CD4-positive, alpha-beta T cell treated with Interleukin-6 for 4 hours (primary cell): Measurements from ENCODE around the gene ZNF524.

Source experiments
- DNase-seq: peaks from one replicate; pipeline ENCODE4 v3.0.0-alpha.2; 2020; ENCODE audit warnings: mixed read lengths

Gene ZNF524

DNA sequence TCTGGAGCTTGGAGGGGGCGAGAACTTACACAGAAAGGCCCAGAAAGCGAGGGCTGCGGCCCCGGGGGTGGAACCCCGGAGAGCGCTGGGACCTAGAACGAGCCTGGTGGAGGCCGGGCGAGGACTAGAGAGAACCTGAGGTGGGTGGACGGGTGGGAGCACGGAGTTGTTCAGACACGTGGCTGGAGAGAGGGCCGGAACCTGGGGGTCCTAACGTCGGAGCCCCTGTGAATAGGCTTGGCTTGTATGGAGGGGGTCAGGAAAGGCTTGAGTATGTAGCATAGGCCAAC is 43.7 kb downstream of the ZNF524 start:
- DNase-seq = no peak

DNA sequence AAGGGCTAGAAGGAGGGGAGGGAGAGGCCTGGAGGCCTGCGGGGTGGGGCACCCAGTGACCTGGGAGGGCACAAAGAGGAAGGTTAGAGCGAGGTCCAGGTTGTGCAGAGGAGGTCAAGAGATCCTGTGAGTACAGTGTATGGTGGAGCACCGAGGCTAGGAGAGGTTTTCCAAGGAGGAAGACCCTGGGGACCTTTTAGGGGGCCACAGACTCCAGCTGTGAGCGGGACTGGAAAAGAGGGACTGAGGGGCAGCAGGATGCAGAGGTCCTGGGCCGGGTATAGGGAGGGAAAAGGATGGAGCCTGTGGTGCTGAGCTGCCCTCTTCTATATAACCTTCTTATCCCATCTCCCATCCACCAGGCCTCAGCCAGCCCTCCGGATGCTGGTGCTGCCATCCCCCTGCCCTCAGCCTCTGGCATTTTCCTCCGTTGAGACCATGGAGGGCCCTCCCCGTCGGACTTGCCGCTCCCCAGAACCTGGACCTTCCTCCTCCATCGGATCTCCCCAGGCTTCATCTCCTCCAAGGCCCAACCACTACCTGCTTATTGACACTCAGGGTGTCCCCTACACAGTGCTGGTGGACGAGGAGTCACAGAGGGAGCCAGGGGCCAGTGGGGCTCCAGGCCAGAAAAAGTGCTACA is 44.2 kb downstream of the ZNF524 start:
- no peak for DNase-seq

DNA sequence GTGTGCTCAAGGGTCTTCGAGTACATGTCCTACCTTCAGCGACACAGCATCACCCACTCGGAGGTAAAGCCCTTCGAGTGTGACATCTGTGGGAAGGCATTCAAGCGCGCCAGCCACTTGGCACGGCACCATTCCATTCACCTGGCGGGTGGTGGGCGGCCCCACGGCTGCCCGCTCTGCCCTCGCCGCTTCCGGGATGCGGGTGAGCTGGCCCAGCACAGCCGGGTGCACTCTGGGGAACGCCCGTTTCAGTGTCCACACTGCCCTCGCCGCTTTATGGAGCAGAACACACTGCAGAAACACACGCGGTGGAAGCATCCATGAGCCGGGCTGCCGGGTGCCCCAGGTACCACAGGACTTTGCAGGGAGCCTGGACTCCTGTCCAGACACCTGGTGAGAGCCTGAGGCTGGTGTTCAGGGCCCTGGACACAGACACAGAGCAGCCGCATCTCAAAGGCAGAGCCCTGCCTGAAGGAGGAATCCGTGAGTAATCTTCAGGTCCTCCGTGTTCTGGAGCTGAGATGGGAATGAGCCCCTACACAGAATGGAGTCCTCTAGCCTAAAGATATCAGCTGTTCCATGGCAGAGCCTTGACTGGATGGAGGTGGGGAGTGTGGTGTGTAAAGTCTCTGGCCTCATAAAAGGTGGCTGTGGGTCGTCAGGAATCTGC is 44.9 kb downstream of the ZNF524 start:
- no peak for DNase-seq

DNA sequence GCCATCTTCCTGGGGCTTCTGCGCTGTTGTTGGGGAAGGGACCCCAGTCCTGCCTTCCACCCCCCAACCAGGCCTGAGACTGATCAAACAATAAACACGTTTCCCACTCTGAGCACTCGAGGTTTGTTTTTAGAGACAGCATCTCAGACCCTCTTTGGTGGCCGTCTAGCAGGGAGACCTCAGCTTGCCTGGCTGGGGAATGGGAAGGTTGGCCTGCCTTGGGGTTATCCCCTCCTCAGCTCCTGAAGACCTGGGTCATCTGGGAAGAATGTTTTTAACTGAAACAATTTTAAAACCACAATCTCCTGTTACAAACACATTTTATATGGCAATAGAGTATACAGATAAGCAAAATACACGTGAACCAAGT is 45.4 kb downstream of the ZNF524 start:
- DNase-seq = no peak

DNA sequence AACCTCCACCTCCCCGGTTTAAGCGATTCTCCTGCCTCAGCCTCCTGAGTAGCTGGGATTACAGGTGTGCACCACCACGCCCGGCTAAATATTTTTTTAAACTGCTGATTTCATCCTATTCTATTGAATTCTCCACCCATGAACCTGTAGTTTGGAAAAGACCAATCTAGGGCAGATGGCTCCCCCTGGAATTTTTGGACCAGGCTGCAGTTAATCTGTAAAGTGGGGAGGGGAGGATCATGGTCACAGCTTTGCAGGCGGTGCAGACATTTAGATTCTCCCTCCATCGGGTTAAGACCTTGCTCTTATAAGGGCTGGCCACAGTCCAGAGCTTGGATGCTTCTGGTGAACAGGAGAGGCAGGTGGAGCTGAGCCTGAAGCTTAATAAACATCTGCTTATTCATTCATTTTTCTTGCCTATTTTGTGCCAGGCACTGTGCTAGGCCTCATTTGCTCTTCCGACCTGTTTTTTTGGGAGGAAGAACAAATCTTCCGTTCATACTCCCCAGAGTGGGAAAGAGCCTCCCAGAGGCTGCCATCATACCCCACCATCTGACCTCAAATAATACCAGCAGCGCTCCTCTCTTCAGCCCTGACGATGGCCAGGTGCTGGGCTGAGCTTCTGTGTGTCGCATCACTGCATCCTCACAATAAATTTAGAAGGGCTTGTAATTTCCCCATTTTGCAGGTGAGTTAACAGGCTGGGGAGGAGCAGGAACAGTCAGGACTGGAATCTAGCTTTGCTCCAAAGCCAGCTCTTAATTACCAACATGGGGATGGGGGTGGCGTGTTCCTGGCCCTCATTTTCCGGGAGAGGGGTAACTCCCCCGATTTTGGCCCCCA is 47.0 kb downstream of the ZNF524 start:
- no peak for DNase-seq

DNA sequence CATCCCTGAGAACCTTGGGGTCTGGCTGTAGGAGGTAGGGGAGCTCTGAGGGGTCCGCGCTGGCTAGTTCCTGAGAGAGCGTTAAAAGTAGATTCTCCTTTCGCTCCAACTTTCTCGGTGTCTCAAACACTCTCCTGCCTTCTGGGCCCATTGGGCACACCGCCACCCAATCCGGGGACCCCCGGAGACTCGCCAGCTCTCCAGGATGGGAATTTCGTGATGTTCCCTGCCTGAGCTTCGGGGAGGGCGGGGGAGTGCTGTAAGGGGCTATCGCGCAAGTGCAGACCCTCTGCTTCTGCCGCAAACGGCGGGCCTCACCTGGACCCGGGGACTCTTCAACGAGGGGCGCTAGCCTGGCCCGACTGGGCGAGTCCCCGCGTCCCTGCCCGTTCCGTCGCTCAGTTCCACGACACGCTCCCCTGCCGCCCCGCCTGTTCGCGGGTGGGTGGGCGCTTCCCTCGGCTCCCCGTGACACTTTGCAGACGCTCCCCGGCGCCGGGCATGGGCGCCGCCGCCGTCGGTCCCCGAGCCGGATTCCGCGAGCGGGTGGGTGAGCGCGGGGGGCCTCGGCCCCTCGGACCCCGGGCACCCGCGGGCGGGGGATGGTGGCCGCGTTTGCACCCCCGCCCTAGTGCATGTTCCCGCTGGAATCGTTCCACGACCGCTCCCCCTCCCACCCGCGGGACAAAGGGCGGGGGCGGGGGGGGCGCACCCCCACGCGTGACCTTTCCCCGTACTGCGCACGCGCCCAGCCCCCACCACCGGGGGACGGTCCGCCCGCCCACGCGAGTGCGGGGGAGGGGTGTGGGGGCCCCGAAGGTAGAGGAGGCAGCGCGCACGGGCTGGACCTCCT is 47.9 kb downstream of the ZNF524 start, which contains the start of gene CCDC106:
CCDC106 (plus strand) TSS at position 481 of the 853 bp plus-strand sequence. CDS start 835 bp downstream, outside the sequence.
- DNase-seq = peak; percentile 73

DNA sequence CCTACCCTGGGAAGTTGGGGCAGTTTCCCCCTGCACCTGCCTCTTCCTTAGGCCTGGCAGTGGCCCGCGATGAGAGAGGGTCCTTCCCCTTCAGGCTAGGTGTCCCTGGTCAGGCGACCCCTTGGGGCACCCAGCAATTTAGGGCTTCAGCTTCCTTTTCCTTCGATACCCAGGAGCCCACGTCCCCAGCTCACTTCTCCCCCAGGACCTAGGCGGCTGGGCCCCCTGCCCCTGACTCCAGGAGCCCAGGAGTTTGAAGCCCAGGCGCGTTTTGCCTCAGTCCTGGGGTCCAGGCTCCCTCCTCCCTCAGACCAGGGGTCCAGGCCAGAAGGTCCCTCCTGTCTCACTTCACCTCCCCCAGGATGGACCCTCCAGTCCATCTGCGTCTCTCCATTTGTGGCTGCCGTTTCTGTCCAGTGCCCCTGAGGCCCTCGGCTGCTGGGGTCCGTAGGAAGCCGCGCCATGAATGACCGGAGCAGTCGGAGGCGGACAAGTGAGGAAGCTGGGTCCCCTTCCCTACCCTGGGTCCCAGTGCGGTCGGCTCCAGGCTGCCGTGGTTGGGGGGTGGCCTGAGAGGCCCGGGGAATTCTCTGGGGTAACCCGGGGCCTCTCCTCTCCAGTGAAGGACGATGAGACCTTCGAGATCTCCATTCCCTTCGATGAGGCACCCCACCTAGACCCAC is 48.6 kb downstream of the ZNF524 start:
- DNase-seq = no peak

DNA sequence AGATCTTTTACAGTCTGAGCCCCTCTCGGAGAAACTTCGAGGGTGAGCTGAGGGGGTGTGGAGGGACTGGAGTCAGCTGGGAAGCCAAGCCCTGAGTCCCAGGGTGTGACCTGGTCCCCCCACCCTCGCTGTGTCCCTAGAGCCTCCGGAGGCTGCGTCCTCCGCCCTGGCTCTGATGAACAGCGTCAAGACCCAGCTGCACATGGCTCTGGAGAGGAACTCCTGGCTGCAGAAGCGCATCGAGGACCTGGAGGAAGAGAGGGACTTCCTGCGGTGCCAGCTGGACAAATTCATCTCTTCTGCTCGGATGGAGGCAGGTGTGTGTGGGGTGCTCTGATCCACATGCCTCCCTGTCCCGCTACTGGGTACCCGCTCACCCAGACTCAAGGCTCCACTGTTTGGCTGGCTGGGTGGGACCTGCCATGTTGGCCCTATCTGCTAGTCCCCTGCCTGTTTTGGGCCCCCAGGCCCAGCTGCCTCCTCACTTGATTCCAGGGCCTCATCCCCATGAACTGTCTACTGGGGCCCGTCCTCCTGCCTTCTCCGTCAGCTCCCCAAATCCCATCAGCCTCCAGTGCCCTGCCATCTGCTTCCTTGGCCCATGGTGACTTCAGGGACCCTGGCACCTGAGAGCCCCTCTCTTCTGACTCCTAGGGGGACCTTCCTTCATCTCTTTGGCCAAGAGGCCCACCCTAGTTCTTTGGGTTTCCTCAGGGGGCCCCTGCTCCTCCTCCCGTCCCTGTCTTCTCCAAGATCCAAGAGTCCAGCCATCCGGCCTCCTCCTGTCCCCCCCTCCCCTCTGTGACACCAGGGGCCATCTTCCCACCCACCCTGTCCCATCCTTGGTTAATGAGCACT is 49.4 kb downstream of the ZNF524 start:
- no peak for DNase-seq

DNA sequence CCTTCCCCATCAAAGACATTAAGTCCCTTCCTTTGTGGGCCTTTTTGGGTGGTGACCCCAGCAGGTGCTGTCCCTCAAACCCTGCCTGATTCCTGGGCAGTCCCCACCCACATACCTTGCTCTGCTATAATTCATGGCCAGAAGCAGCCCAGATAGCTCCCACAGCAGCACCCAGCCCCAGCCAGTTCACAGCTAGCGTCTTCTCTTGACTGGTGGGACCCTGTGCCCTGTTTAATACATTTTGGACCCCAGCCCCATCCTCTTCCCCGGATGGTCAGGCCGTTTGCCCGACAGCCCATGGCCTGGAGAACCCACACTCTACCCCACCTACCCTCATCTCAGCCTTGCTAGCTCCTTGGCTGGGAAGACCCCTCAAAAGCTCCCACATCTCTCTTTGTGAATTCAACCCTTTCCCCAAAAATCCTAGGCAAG is 50.1 kb downstream of the ZNF524 start:
- no peak for DNase-seq

DNA sequence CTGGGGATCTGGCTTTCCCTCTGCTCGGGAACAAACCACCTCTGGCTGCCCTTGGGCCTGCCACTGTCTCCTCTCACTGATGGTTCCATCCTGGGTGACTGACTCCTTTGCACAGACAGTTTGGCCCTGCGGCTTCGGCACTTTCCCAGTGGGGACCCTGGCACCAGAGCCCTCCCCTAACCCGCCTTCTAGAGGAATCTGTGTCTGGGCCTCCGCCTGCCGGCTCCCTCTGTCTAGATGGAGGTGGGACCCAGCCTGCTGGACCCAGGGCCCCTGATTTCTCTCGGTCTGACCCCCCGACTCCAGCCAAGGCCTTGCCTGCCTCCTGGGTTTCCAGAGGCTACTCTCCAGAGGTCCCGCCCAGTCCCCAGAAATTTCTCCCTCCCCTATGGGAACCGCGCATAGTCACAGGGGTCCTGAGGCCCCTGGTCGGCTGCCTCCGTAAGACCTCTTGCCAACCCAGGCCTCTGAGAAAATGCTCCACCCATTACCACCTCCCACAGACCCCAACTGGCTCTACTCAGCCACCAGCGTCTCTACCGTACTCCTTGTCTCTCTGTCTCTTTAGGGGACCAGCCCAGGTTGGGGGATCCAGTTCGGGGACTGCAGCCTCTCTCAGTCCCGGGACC is 50.6 kb downstream of the ZNF524 start:
- no peak for DNase-seq

DNA sequence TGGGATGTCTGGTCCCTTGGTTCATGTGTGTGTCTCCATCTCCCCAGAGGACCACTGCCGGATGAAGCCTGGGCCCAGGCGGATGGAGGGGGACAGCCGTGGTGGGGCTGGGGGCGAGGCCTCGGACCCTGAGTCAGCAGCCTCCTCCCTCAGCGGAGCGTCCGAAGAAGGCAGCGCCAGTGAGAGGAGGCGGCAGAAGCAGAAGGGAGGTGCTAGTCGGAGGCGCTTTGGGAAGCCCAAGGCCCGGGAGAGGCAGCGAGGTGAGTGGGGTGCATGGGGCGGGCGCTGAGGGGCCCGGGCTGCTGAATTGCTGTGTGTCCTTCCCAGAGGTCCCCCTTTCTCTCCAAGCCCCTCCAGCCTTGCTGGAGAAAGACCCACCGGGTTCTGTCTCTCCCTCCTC is 51.1 kb downstream of the ZNF524 start:
- DNase-seq = no peak

DNA sequence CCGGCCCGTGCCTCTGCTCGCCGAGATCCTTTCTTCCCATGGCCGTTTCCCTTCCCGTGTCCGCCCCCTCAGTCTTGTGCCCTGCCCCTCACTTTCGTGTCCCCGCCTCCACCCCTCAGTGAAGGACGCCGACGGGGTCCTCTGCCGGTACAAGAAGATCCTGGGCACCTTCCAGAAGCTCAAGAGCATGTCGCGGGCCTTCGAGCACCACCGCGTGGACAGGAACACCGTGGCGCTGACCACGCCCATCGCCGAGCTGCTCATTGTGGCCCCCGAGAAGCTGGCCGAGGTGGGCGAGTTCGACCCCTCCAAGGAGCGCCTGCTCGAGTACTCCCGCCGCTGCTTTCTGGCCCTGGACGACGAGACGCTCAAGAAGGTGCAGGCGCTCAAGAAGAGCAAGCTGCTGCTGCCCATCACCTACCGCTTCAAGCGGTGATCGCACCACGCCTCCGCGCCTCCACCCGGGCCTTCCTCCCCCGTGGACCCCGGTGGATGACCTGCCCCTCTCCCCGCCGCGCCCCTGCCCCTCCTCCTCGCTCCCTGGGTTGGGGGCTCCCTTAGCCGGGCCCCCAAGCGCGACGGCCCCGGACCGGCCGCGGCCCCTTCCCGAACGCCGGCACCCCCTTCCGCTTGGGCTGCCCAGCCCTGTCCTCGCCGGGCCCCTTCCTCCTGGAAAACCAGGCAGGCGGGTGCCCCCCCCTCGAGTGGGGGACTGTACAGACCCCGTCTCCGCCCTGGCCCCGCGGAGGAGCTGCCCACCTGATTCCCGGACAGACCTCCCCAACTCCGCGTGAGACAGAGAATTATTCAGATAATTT is 52.4 kb downstream of the ZNF524 start:
- no peak for DNase-seq
